ENCODE data around the gene KRTAP5-10. TPM values are rescaled to one million over a fixed set of nuclear protein-coding genes. Genes with fewer than 3 reads are reported as not detected.
A peak's percentile ranks its signal among the peaks of the same experiment; 100 is the strongest.

Gene KRTAP5-10
- total RNA-seq, 2 experiments from 2014 or later = not detected

DNA sequence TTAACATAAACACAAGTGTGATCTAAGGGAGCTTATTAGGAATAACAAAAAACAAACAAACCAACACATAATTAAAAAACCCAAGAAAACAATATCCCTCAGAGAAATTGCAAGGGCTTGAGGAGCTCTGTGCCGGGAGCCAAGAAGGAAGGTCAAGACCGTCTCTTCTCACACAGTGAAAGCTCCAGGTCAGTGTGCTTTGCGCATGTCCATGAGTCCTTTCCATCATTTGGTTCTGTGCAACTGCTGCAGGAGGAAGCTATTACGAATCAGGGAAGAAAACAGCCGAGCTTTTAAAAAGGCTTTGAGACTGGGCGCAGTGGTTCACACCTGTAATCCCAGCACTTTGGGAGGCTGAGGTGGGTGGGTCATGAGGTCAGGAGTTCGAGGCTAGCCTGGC lies 23.0 kb upstream of the KRTAP5-10 start:
- intact Hi-C loops (cut with micrococcal nuclease) = no loop called here
- CTCF ChIA-PET = no interaction called here
- ATAC-seq = no peak
- Mint-ChIP-seq H3K4me3 (no peak overlapping the region), H3K27ac (no peak overlapping the region), H3K9me3 (peaks cover 10% of the 10 kb centered on the region), H3K27me3 (peaks cover 5% of the 10 kb centered on the region), H3K36me3 (ENCODE audit: low read depth) (no peaks in the 10 kb centered on the region), H3K4me1 (ENCODE audit: low read depth) (peaks cover 23% of the 10 kb centered on the region)
- POLR2A ChIA-PET = no interaction called here
- TF ChIP-seq, protein P1, sequence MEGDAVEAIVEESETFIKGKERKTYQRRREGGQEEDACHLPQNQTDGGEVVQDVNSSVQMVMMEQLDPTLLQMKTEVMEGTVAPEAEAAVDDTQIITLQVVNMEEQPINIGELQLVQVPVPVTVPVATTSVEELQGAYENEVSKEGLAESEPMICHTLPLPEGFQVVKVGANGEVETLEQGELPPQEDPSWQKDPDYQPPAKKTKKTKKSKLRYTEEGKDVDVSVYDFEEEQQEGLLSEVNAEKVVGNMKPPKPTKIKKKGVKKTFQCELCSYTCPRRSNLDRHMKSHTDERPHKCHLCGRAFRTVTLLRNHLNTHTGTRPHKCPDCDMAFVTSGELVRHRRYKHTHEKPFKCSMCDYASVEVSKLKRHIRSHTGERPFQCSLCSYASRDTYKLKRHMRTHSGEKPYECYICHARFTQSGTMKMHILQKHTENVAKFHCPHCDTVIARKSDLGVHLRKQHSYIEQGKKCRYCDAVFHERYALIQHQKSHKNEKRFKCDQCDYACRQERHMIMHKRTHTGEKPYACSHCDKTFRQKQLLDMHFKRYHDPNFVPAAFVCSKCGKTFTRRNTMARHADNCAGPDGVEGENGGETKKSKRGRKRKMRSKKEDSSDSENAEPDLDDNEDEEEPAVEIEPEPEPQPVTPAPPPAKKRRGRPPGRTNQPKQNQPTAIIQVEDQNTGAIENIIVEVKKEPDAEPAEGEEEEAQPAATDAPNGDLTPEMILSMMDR (IDR thresholded peaks at IDR 0.05) = no peak
- DNase-seq = no peak

DNA sequence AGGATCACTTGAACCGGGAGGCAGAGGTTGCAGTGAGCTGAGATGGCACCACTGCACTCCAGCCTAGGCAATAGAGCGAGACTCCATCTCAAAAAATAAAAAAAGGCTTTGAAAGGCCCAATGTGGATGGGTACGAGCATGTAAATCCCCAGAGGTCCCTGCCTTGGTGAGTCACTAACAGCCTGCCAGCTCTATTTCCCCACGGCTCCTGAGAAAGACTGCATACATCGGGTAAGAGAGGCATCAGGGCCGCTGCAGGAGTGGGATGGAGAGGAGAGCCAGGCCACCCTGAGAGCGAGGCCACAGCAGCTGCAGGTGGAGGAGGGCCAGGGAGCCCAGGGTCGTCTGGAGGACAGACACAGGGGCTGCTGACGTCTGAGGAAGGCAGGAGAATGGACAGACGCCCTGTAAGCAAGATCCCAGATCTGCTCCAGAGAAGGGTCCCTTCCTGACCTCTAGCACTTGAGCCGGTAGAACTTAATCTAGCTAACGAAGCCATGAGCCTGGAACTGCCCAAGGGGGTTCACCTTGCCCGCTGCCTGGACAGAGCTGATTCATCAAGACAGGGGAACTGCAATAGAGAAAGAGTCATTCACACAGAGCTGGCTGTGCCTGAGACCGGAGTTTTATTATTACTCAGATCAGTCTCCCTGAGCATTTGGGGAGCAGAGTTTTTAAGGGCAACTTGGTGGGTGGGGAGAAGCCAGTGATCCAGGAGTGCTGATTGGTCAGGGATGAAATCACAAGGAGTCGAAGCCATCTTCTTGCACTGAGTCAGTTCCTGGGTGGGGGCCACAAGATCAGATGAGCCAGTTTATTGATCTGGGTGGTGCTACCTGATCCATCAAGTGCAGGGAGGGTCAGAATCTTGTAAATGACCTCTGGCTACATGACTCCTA lies 22.2 kb upstream of the KRTAP5-10 start:
- H3K9me3 Mint-ChIP-seq = peaks cover 10% of the 10 kb centered on the region
- TF ChIP-seq, protein P1 (IDR thresholded peaks at IDR 0.05) = no peak
- no peak overlapping the region for H3K27ac Mint-ChIP-seq
- CTCF ChIA-PET = no interaction called here
- H3K4me3 Mint-ChIP-seq = no peak overlapping the region
- ATAC-seq (peak; percentile 75), DNase-seq (peak; percentile 48)
- POLR2A ChIA-PET = no interaction called here
- peaks cover 10% of the 10 kb centered on the region for H3K27me3 Mint-ChIP-seq
- H3K36me3 Mint-ChIP-seq (ENCODE audit: low read depth) = no peaks in the 10 kb centered on the region
- intact Hi-C loops (cut with micrococcal nuclease) = no loop called here
- peaks cover 23% of the 10 kb centered on the region for H3K4me1 Mint-ChIP-seq (ENCODE audit: low read depth)

DNA sequence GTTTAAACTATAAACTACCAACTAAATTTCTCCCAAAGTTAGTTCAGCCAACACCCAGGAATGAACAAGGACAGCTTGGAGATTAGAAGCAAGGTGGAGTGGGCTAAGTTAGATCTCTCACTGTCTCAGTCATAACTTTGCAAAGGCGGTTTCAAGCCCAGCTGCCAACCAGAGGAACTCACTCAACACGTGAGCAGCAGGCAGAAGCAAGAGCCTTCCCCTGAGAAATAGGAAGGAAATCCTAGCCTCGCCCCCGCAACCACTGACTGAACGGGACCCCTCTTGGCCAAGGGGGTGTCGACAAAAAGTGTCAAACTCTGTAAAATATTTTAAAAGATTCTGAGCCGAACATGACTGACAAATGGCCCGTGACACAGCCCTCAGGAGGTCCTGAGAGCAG lies 21.5 kb upstream of the KRTAP5-10 start:
- H3K27ac Mint-ChIP-seq = no peak overlapping the region
- POLR2A ChIA-PET = no interaction called here
- DNase-seq (peak; percentile 41), ATAC-seq (peak; percentile 52)
- no peaks in the 10 kb centered on the region for H3K36me3 Mint-ChIP-seq (ENCODE audit: low read depth)
- CTCF ChIA-PET = interaction anchor here (1.9 kb wide), 1 partner anchor 19 kb away, joined by 4 read pairs; no protein-coding TSS in a partner anchor
- peaks cover 11% of the 10 kb centered on the region for H3K27me3 Mint-ChIP-seq
- no peak overlapping the region for H3K4me3 Mint-ChIP-seq
- peaks cover 23% of the 10 kb centered on the region for H3K4me1 Mint-ChIP-seq (ENCODE audit: low read depth)
- TF ChIP-seq, protein P1 (IDR thresholded peaks at IDR 0.05) = no peak
- intact Hi-C loops (cut with micrococcal nuclease) = no loop called here
- H3K9me3 Mint-ChIP-seq = peaks cover 10% of the 10 kb centered on the region

DNA sequence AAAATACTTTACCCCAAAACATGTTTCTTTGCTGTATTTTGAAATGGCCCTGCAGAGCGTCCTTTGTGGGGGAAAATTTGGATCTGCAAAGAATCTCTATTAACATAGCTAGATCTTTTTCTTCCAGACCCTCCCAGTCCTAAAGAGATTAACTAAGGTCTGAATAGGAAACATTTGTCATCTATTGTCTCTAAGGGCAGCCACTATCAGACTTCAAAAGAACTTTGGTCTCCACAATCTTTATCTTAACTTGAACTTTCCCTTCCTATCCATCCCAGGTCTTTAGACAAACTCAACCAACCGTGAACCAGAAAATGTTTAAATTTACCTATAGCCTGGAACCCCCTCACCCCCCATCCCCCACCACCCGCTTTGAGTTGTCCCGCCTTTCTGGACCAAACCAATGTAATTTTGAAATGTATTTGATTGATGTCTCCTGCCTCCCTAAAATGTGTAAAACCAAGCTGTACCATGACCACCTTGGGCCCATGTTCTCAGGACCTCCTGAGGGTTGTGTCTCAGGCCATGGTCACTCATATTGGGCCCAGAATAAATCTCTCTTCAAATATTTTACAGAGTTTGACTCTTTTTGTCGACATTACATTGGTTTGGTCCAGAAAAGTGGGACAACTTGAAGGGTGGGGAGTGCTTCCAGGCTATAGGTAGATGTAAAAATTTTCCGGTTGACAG lies 20.7 kb upstream of the KRTAP5-10 start:
- ATAC-seq = no peak
- no peaks in the 10 kb centered on the region for H3K36me3 Mint-ChIP-seq (ENCODE audit: low read depth)
- ChIA-PET POLR2A (no interaction called here), CTCF (interaction anchor here (1.9 kb wide), 1 partner anchor 18 kb away, joined by 4 read pairs; no protein-coding TSS in a partner anchor)
- H3K27ac Mint-ChIP-seq = no peak overlapping the region
- H3K4me1 Mint-ChIP-seq (ENCODE audit: low read depth) = peaks cover 23% of the 10 kb centered on the region
- no peak for DNase-seq
- H3K9me3 Mint-ChIP-seq = peaks cover 10% of the 10 kb centered on the region
- TF ChIP-seq, protein P1 (IDR thresholded peaks at IDR 0.05) = no peak
- peaks cover 15% of the 10 kb centered on the region for H3K27me3 Mint-ChIP-seq
- intact Hi-C loops (cut with micrococcal nuclease) = no loop called here
- no peak overlapping the region for H3K4me3 Mint-ChIP-seq
